ENCODE data around the gene CISTR.
A peak's percentile ranks its signal among the peaks of the same experiment; 100 is the strongest.
"Not testable (repeated sequence)": the region's sequence is repeated elsewhere in the genome, so short reads cannot be mapped to it uniquely, and the experiment has no call there.

The CISTR gene

GRCh38 chr12:53739214-53740129 is 12.3 kb downstream of the CISTR start:
- no peak for DNase-seq

GRCh38 chr12:53738406-53739213 is 13.2 kb downstream of the CISTR start:
- DNase-seq = no peak

- no peak for DNase-seq
Measured at GRCh38 chr12:53737951-53738405, 13.8 kb downstream of the CISTR start.

- DNase-seq = no peak
Measured at GRCh38 chr12:53737093-53737808, 14.5 kb downstream of the CISTR start.

- DNase-seq = no peak
Measured at GRCh38 chr12:53736592-53736991, 15.2 kb downstream of the CISTR start.

- no peak for DNase-seq
Measured at GRCh38 chr12:53735556-53735955, 16.2 kb downstream of the CISTR start.

GRCh38 chr12:53734425-53734824 is 17.4 kb downstream of the CISTR start:
- DNase-seq = no peak

GRCh38 chr12:53733807-53734200 is 18.0 kb downstream of the CISTR start:
- DNase-seq = no peak

GRCh38 chr12:53733051-53733806 is 18.6 kb downstream of the CISTR start:
- no peak for DNase-seq

- DNase-seq = no peak
Measured at GRCh38 chr12:53729644-53730043, 22.1 kb downstream of the CISTR start.

GRCh38 chr12:53728206-53728605 is 23.6 kb downstream of the CISTR start:
- no peak for DNase-seq

GRCh38 chr12:53727310-53728041 is 24.3 kb downstream of the CISTR start, which contains the start of gene CALCOCO1:
Gene CALCOCO1 (minus strand): TSS chr12:53727452. CDS start chr12:53725242, 2,210 bp downstream.
- DNase-seq = peak; percentile 97

- DNase-seq = no peak
Measured at GRCh38 chr12:53726946-53727309, 24.9 kb downstream of the CISTR start.

GRCh38 chr12:53726341-53726740 is 25.4 kb downstream of the CISTR start:
- no peak for DNase-seq

GRCh38 chr12:53725824-53726223 is 26.0 kb downstream of the CISTR start:
- DNase-seq = no peak

GRCh38 chr12:53722450-53723041 is 29.2 kb downstream of the CISTR start:
- DNase-seq = no peak

- no peak for DNase-seq
Measured at GRCh38 chr12:53720946-53721345, 30.8 kb downstream of the CISTR start.

- no peak for DNase-seq
Measured at GRCh38 chr12:53719649-53720048, 32.1 kb downstream of the CISTR start.

- DNase-seq = not testable (repeated sequence)
Measured at GRCh38 chr12:53718567-53718966, 33.2 kb downstream of the CISTR start.

- DNase-seq = no peak
Measured at GRCh38 chr12:53717319-53717718, 34.5 kb downstream of the CISTR start.

GRCh38 chr12:53714004-53714403 is 37.8 kb downstream of the CISTR start:
- DNase-seq = no peak
